ENCODE data around the gene TFCP2L1.
"Not testable (repeated sequence)": the region's sequence is repeated elsewhere in the genome, so short reads cannot be mapped to it uniquely, and the experiment has no call there.

Gene TFCP2L1

GRCh38 chr2:121316986-121317385 is 32.0 kb upstream of the TFCP2L1 start:
- no peak overlapping the region for H3K27ac ChIP-seq (replicated peaks)
- TF ChIP-seq POLR2AphosphoS5 (IDR thresholded peaks at IDR 0.05; ENCODE audit: low read depth) (no peak), GABPA (IDR thresholded peaks at IDR 0.05; ENCODE audit: low read depth) (no peak), CTCF (IDR thresholded peaks at IDR 0.05; ENCODE audit: insufficient read depth, low read length) (no peak), SPI1 (IDR thresholded peaks at IDR 0.05; ENCODE audit: borderline replicate concordance, low read depth) (no peak), REST (IDR thresholded peaks at IDR 0.05; ENCODE audit: insufficient replicate concordance, low read depth) (no peak)

GRCh38 chr2:121313701-121314100 is 28.7 kb upstream of the TFCP2L1 start:
- H3K4me3 ChIP-seq (replicated peaks; ENCODE audit: insufficient read depth, low read length); DNase-seq (ENCODE audit: low read depth in 1 of 2, low spot score in 1 of 2); H3K27ac ChIP-seq (replicated peaks); H3K27me3 ChIP-seq (ENCODE audit: insufficient read depth, poor library complexity, severe bottlenecking): not testable (repeated sequence)

More at GRCh38 chr2:121316986-121317385, 32.0 kb upstream of the TFCP2L1 start:
- DNase-seq (ENCODE audit: low read depth in 1 of 2, low spot score in 1 of 2) = no peak
- Histone ChIP-seq H3K4me3 (replicated peaks; ENCODE audit: insufficient read depth, low read length) (no peak overlapping the region), H3K27me3 (ENCODE audit: insufficient read depth, poor library complexity, severe bottlenecking) (no peaks in the 10 kb centered on the region)

- DNase-seq (ENCODE audit: low read depth in 1 of 2, low spot score in 1 of 2) = no peak
- H3K27ac ChIP-seq (replicated peaks) = no peak overlapping the region
- TF ChIP-seq POLR2AphosphoS5 (IDR thresholded peaks at IDR 0.05; ENCODE audit: low read depth) = no peak
- no peak for TF ChIP-seq CTCF (IDR thresholded peaks at IDR 0.05; ENCODE audit: insufficient read depth, low read length)
- H3K27me3 ChIP-seq (ENCODE audit: insufficient read depth, poor library complexity, severe bottlenecking) = no peaks in the 10 kb centered on the region
- H3K4me3 ChIP-seq (replicated peaks; ENCODE audit: insufficient read depth, low read length) = no peak overlapping the region
These were observed 24.8 kb upstream of the TFCP2L1 start for GRCh38 chr2:121309801-121310200.

- no peak for DNase-seq (ENCODE audit: low read depth in 1 of 2, low spot score in 1 of 2)
- TF ChIP-seq POLR2AphosphoS5 (IDR thresholded peaks at IDR 0.05; ENCODE audit: low read depth) = no peak
- TF ChIP-seq GABPA (IDR thresholded peaks at IDR 0.05; ENCODE audit: low read depth) = no peak
- TF ChIP-seq REST (IDR thresholded peaks at IDR 0.05; ENCODE audit: insufficient replicate concordance, low read depth) = no peak
- no peak for TF ChIP-seq SPI1 (IDR thresholded peaks at IDR 0.05; ENCODE audit: borderline replicate concordance, low read depth)
- TF ChIP-seq CTCF (IDR thresholded peaks at IDR 0.05; ENCODE audit: insufficient read depth, low read length) = no peak
- Histone ChIP-seq H3K27ac (replicated peaks) (no peak overlapping the region), H3K4me3 (replicated peaks; ENCODE audit: insufficient read depth, low read length) (no peak overlapping the region), H3K27me3 (ENCODE audit: insufficient read depth, poor library complexity, severe bottlenecking) (no peaks in the 10 kb centered on the region)
These were observed 24.3 kb upstream of the TFCP2L1 start for GRCh38 chr2:121309323-121309722.
